Peyer's patch (tissue), 4 donors: ENCODE results near the gene RYK.

ENCODE experiments used
- CTCF ChIP-seq, 6 experiments: fragments of 450-650 bp in 4 of 6; fragments of 200-600 bp in 2 of 6; sonication (generic) in 1 of 6; IDR thresholded peaks; one replicate each; pipeline ENCODE4 v1.5.1; 2017 to 2019; ENCODE audit warnings: antibody characterized with exemption in 6 of 6, mild to moderate bottlenecking in 3 of 6, moderate library complexity in 1 of 6
- POLR2A ChIP-seq, 2 donors: fragments of 450-650 bp; IDR thresholded peaks; one replicate each; pipeline ENCODE4 v1.5.1; 2017; ENCODE audit warnings: antibody characterized with exemption in 2 of 2, mild to moderate bottlenecking in 2 of 2, moderate library complexity in 2 of 2

- TF ChIP-seq CTCF (IDR thresholded peaks at IDR 0.05) = no peak
- TF ChIP-seq POLR2A (IDR thresholded peaks at IDR 0.05) = no peak
Observed at GRCh38 chr3:134231131-134231530, 19.5 kb downstream of the RYK start.
